SK-N-SH (cell line): ENCODE results near the gene CAPS.

Experiments
- FOSL2 ChIP-seq: IDR thresholded peaks from 2 replicates; pipeline ENCODE4 v1.4.0; 2012; ENCODE audit warnings: low read depth, mild to moderate bottlenecking, moderate library complexity, borderline replicate concordance
- TF ChIP-seq, protein P1 (sequence below): fragments of 200-600 bp; sonication (generic); IDR thresholded peaks from 2 replicates; pipeline ENCODE4 v1.6.1; 2017; ENCODE audit warnings: antibody characterized with exemption, mild to moderate bottlenecking, moderate library complexity

DNA sequence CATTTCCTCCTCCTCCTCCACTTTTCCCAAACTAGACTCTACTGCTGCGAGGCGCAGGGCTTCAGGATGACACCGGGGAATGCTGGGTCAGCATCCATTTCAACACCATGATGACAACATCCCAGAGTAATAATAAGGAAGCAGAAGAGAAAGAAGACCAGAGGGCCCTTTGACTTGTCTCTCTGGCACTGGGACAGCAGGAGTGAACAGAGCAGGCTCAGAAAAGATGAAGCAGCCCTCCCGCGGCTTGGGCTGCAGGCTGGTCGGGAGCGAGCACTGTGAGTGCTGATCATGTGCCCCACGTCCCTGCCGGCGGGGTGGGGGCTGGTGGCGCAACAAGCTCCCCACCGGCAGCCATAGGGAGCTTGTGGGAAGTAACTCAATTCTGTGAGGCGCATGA lies 33.4 kb downstream of the CAPS start:
- TF ChIP-seq, protein P1, sequence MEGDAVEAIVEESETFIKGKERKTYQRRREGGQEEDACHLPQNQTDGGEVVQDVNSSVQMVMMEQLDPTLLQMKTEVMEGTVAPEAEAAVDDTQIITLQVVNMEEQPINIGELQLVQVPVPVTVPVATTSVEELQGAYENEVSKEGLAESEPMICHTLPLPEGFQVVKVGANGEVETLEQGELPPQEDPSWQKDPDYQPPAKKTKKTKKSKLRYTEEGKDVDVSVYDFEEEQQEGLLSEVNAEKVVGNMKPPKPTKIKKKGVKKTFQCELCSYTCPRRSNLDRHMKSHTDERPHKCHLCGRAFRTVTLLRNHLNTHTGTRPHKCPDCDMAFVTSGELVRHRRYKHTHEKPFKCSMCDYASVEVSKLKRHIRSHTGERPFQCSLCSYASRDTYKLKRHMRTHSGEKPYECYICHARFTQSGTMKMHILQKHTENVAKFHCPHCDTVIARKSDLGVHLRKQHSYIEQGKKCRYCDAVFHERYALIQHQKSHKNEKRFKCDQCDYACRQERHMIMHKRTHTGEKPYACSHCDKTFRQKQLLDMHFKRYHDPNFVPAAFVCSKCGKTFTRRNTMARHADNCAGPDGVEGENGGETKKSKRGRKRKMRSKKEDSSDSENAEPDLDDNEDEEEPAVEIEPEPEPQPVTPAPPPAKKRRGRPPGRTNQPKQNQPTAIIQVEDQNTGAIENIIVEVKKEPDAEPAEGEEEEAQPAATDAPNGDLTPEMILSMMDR = no peak
- TF ChIP-seq FOSL2 = no peak
